ENCODE results near the gene SLC38A9. TPM values are rescaled to one million over a fixed set of nuclear protein-coding genes. Genes with fewer than 3 reads are reported as not detected.

SLC38A9 gene
- polyA plus RNA-seq, 1 of the 3 experiments (the other 2 are of a cell fraction): 6.9 TPM

- no peaks in the 10 kb centered on the region for H3K79me2 ChIP-seq (ENCODE audit: insufficient read depth)
- H3K9me2 ChIP-seq: no peaks in the 10 kb centered on the region; the same call in 1 of the 2 replicates
- H3K4me1 ChIP-seq (ENCODE audit: control insufficient read depth in 1 of 2, insufficient read depth in 2 of 2, low read depth in 1 of 2, low read length in 1 of 2): no peaks in the 10 kb centered on the region
- no peak for DNase-seq
- H3K4me2 ChIP-seq: no peak overlapping the region
- 94% methylated on average over 2 of the region's 2 CpGs for WGBS (ENCODE audit: low lambda C conversion rate)
- no peak overlapping the region for H2AFZ ChIP-seq (ENCODE audit: low read depth)
- CTCF ChIA-PET: interaction anchor here (1.0 to 1.6 kb wide), 2 partner anchors 9 to 10 kb away, joined by 3 to 10 read pairs; no protein-coding TSS in a partner anchor
- no peak overlapping the region for H3K27ac ChIP-seq (ENCODE audit: low read depth in 2 of 2, low read length in 1 of 2)
- H3K9me3 ChIP-seq: no peaks in the 10 kb centered on the region
- H3F3A ChIP-seq (replicated peaks; ENCODE audit: insufficient read depth): peaks cover 3% of the 10 kb centered on the region
- POLR2A ChIA-PET: no interaction called here
- peaks cover 28 to 32% of the 10 kb centered on the region in 2 experiments for H3K36me3 ChIP-seq (replicated peaks in 1 of 2; ENCODE audit: control insufficient read depth in 1 of 2, insufficient read depth in 2 of 2, low read length in 1 of 2)
- no peaks in the 10 kb centered on the region for H3K27me3 ChIP-seq (ENCODE audit: insufficient read depth)
- H3K9ac ChIP-seq: no peak overlapping the region
- TF ChIP-seq REST (IDR thresholded peaks at IDR 0.05; ENCODE audit: low read depth, low read length) (no peak), SIN3A (IDR thresholded peaks at IDR 0.05; ENCODE audit: borderline replicate concordance, low read depth, low read length) (no peak), POLR2AphosphoS5 (IDR thresholded peaks at IDR 0.05; ENCODE audit: low read depth, low read length) (no peak), JUND (IDR thresholded peaks at IDR 0.05) (no peak), TEAD4 (IDR thresholded peaks at IDR 0.05; ENCODE audit: borderline replicate concordance, insufficient read depth) (no peak), USF2 (IDR thresholded peaks at IDR 0.05; ENCODE audit: borderline replicate concordance, low read depth, low read length) (no peak), NRF1 (IDR thresholded peaks at IDR 0.05; ENCODE audit: low read depth, low read length) (no peak), ZBTB33 (IDR thresholded peaks at IDR 0.05; ENCODE audit: borderline replicate concordance, low read depth) (no peak), SMC3 (IDR thresholded peaks at IDR 0.05; ENCODE audit: low read depth, low read length) (no peak), MXI1 (IDR thresholded peaks at IDR 0.05; ENCODE audit: low read depth, low read length) (no peak), TAF1 (IDR thresholded peaks at IDR 0.05; ENCODE audit: borderline replicate concordance, low read depth, low read length) (no peak), RCOR1 (IDR thresholded peaks at IDR 0.05; ENCODE audit: low read length) (no peak), EP300 (IDR thresholded peaks at IDR 0.05; ENCODE audit: borderline replicate concordance in 1 of 2, low read depth in 1 of 2, low read length in 1 of 2) (no peak), IRF3 (IDR thresholded peaks at IDR 0.05; ENCODE audit: low read depth, low read length) (no peak), FOSL2 (IDR thresholded peaks at IDR 0.05; ENCODE audit: borderline replicate concordance, low read depth) (no peak), RXRA (IDR thresholded peaks at IDR 0.05; ENCODE audit: borderline replicate concordance, low read depth) (no peak)
- H4K20me1 ChIP-seq (ENCODE audit: insufficient read depth): no peaks in the 10 kb centered on the region
- H3K4me3 ChIP-seq (ENCODE audit: low read depth in 2 of 2, low read length in 1 of 2): no peak overlapping the region
Measured at GRCh38 chr5:55700745-55701144, 11.4 kb downstream of the SLC38A9 start.
